ENCODE data around the gene PIRT.

Gene PIRT

DNA sequence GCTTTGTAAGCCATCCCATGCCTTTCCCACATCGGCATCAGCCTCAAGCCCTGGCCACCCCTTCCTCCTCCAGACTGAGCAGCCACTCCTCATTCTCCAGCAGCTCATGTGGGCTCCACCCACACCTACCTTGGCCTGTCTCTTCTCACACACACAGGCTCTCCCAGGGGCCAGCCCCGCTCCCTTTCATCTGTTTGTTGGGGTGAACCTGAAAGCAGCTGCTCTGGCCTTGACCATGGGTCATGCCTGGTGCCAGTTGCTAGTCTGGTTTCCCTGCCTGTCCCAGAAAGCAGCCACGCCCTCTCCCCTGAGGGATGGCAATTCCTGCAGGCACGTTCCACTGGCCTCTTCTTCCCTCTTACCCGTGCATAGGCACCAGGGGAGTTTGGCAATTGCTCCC is 22.6 kb downstream of the PIRT start:
- DNase-seq: no peak

- no peak for DNase-seq
Observed at GRCh38 chr17:10814075-10814474, 23.8 kb downstream of the PIRT start.

GRCh38 chr17:10812674-10813073 is 25.2 kb downstream of the PIRT start:
- no peak for DNase-seq

GRCh38 chr17:10809605-10810004 is 28.3 kb downstream of the PIRT start:
- DNase-seq: no peak

DNA sequence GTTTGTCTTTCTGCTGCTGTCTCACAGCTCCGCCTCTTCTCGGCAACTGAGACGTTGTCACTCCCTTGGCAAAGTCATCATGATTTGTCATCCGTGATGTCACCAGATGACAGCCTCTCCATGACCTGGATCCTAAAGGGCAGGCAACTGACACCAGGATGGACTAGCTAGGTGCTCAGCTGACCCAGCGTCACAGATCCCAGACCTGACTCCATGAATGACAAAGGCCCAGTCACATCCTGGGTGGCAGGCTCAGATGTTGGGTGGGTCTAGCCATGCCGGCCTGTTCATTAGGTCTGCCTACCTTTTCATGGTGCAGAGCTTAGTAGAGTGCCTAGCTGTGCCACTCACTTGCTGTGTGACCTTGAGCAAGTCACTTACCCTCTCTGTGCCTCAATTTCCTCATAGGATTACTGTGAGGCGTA is 30.2 kb downstream of the PIRT start:
- DNase-seq: no peak

DNA sequence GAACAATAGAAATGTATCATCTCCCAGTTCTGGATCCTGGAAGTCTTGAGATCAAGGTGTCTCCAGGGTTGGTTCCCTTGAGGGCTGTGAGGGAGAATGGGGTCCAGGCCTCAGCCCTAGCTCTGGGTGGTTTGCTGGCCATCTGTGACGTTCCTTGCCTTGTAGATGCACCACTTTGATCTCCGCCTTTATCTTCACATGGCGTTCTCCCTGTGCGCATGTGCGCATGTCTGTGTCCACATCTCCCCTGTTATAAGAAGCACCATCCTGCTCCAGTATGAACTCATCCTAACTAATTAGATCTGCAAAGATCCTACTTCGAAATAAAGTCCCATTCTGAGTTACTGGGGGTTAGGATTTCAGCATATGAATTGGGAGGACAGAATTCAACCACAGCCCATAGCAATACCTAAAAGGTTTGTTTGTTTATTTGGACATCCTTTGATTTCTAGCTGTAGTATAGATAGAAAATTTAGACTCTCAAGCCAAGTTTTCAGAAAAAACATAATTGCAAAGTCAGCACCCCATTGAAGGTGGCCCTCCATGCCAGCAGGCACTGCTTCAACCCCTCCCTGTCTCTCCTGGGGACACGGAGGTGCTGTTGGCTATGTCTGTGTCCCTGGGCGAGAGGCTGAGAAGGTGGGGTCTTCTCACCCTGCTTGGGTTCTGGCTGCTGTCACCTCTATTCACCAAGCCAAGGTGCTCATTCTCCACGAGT is 31.2 kb downstream of the PIRT start:
- DNase-seq: no peak

DNA sequence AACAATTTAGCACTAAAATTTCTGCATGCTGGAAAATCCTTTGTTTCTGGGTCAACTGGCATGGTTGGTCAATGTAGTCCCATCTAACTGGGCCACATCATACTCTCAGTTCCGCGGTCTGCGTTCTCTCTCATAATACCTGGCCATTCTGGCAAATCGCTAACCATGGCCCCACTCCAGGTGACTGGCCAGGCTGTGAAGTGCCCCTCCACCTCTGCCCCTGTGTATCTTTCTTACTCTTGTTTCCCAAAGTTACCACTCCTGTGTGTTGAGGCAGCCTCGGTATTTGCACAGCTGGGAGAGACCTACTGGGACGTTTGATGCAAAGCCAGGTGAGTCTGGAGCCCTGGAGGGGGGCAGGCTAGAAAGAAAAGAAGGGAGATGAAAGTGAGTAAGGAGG is 32.0 kb downstream of the PIRT start:
- DNase-seq: no peak

DNA sequence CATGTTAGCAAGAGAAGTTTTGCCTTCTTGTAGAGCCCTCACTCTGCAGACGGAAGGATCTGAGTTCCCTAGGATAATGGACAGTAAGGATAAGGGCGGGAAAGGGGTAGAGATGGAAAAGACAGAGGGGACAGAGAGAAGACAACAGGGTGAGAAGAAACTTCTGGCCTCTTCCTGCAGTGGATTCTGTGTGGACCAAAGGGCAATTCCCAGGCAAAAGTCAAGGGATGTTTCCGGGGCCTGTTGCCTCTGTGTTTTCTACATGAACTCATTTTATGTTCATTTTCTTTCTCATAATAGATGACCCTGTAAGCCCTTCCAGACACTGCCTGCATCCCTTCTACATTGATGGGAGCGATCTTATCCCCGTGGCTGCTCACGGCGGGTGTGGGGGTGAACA is 33.3 kb downstream of the PIRT start:
- DNase-seq: no peak

DNA sequence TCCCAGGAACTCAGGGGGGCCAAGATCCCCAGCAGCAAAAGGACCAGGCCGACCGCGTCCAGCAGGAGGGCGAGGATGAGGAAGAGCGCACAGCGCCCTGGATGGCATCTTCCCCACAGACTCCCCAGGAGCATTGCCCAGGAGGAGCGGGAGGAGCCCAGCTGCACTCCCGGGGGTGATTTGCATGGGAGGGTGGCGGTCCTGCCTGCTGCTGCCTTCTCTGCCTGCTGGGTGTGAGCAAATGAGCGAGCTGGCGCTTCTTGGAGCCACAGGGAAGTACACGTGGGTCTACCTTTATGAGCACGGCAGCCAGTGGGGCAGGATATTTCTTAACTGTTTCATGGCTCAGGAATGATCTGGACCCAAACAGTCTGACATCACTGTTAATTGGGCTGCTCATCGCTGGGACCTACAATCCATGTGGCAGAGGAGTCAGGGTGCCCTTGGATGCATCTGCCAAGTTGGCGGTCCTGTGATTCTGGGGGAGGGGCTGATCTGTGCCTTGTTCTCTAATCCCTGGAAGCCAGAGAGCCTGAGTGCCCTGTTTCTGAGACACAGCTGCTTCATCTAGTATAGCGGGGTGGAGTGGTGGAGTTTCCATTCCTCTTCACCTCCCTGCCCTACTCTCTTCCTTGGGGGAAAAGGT is 33.9 kb downstream of the PIRT start, which contains the start of gene TMEM238L:
Gene TMEM238L (minus strand): TSS at position 270 of the 646 bp plus-strand sequence. CDS start 136 bp downstream, at position 134.
- DNase-seq: no peak

GRCh38 chr17:10803350-10803749 is 34.5 kb downstream of the PIRT start:
- DNase-seq: no peak

DNA sequence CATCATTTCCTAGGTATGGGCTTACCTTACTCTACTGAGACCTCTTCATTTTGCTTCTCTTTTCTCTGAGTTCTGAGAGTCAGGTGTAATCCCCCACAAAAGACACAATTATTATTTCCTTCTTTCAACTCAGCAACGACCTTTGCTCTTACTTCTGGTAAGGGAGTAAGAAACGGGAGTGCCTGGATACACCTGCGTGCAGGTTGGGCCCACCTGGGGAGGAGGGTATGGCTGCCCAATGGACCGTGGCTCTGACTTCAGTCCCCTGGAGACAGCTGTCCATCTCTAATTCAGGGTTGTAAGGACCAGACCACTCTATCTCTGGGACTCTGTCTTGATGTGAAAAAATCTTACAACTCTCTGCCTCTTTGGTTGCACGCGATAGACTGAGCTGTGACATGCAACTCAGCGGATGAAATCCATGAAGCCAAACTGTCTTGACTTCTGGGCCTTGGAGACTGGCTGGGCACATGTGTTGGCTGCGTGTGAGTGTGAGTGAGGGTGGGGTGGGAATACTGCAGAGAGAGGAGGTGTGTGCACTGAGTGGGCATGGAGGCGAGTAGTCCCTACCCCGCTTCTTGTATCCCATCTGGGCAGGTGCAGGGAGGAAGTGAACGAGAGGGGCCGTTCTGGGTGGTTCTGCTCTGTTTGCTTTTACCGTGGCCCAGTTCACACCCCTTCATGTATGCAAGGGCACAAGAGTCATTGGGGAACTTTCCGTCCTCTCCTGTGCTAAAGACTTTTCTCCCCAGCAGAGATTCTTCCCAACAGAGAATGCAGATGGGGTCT is 35.2 kb downstream of the PIRT start:
- no peak for DNase-seq

DNA sequence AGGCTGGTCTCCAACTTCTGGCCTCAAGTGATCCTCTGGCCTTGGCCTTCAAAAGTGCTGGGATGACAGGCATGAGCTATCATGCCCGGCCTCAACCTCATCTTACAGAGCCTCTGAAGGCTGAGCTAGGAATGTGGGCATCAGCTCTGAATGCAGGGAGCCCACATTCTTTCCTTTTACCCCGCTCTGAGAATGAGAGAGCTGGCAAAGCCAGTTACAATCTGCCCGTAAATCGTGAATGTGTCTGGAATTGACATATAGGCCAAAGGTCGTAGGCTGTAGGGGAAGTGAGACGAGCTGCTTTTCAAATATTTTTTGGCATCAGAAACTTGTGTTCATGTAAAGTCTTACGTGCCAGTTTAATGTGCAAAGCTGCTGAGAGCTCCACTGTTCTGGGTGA is 38.5 kb downstream of the PIRT start:
- no peak for DNase-seq

- DNase-seq: no peak
Observed at GRCh38 chr17:10798910-10799309, 39.0 kb downstream of the PIRT start.

DNA sequence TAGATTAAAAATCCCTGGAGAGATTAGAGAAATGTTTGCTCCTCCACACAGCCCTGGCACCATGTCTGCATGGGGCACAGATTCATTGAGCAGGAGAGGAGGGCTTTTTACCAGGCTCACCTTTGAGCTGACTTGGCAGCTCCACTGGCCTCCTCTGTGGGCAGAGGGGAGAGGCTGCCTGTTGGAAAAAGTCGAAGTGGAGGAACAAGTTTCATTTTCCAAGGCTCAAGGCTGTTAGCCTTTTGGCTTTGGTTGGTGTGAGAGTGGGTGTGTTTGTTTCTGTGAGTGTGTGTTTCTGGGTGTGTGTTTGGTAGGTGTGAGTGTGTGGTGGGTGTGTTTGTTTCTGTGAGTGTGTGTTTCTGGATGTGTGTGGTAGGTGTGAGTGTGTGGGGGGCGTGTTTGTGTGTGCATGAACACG is 39.5 kb downstream of the PIRT start:
- no peak for DNase-seq

GRCh38 chr17:10797476-10798328 is 40.2 kb downstream of the PIRT start:
- no peak for DNase-seq

- no peak for DNase-seq
Observed at GRCh38 chr17:10793816-10794215, 44.1 kb downstream of the PIRT start.

GRCh38 chr17:10793256-10793655 is 44.6 kb downstream of the PIRT start:
- no peak for DNase-seq

DNA sequence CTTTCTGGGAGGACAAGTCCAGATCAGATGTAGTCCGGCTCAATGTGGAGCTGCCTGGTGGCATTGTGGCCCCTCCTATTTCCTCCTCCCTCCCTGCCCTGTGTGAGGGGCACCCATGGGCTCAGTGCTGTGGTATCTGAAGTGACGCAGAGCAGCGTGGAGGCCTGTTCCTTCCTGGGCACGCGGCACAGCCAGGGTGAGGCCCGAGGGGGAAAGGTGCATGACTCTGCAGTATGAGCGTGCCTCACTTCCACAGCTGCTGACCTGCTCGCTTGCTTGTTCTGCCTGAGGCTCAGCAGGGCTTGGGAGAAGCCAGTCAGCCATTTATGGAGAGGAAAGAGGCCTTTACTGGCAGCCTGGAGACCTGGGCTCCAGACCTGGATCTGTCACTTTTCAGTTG is 45.7 kb downstream of the PIRT start:
- no peak for DNase-seq

DNA sequence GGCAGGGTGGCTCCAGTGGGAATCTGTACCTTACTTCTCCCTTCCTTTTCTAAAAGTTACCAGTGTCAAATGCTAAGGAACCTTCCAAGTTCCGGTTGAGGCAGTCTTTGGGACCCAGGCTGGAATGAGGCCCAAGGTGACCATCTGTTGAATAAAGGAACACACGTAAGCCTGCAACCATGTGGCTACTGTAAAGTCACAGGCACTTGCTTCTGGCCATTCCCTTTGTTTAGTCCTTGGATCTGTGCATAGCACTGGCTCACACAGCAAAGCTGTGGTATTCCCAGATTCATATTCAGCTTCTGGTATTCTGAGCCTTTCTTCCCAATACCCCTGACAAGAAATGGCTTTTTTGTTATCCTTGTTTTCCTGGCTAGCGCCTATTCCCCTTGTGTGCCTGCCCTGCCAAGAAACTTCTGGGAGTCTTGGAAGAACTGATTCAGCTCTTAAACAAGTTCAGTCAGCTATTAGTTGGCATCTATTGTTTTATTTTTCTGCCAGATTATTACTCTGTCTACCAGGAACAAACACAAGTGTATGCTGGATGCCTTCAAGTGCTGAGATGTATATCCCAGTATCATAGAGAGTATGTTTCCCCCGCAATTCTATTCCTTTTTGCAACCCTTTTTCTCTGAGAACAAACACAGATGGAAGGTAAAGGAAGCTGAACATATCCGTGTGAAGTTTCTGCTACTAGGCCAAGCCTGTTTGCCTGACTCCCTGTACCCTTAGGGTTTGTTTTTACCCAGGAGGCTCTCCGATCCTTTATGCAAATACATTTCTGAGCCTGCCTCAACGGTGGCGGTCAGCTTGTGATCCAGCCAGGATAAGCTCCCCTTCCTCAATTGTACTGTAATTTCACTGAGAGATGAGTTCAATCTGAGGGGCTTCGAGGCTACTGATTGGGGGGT is 47.1 kb downstream of the PIRT start:
- no peak for DNase-seq

- no peak for DNase-seq
Observed at GRCh38 chr17:10789694-10790271, 48.1 kb downstream of the PIRT start.

DNA sequence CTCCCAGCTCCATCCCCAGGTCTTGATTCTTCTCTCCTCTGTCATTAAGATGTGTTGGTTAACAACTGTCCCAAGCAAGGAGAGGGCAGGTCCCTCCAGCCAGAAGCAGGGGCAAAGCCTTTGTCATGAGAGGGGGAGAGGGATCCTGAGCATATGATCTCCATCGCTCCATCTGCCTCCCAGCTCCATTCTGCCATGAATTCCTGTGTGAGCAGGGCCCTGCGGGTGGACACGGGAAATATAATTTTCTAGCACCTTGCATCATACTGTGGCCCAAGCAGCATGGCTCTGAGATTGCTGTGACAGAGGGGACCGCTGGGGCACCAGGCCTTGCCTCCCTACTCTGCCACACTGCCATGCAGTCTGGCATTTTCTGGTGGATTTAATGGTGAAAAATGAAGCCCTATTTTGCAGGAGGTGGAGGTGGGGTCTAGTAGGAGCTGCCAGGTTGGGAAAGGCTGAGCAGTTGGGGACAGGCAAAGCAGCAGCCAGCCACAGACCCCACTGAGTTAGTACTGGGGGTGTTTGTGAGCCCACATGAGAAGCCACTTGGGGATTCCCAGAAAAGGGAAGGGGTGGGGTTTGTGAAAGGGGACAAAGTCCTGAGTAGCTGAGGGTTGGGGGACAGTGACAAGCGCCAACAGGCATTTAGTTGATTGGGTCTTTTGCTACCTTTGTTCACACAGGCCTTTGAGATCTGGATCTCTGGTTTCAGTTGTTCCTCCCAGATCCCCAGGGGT is 50.4 kb downstream of the PIRT start:
- no peak for DNase-seq
